ENCODE measurements around the gene ASTN2. TPM values are rescaled to one million over a fixed set of nuclear protein-coding genes. Genes with fewer than 3 reads are reported as not detected.
"Not testable (repeated sequence)": the region's sequence is repeated elsewhere in the genome, so short reads cannot be mapped to it uniquely, and the experiment has no call there.

The ASTN2 gene
- total RNA-seq, 1 donor: 3.1 TPM

DNA sequence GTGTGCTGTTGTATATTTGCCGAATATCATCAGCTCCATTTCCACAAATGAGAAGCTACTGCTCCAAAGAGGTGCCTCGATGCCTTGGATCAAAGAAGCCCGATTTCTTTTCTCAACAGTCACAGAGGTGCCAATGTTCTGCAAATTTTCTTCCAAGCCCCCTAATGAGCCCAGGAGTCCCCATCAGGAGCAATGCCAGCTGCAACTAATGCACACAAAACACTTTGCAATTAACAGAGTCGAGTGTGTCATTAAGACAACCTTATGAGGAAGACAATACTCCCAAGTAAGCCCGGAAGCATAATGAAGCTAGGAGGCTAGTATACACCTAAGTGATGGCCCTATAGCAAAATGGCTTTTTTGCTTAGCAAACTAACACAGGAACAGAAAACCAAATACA, 480.7 kb downstream of the ASTN2 start:
- H3K4me1 ChIP-seq (ENCODE audit: insufficient read depth, low read length): no peaks in the 10 kb centered on the region
- no peaks in the 10 kb centered on the region for H3K27me3 ChIP-seq (ENCODE audit: insufficient read depth, low read length)
- no peak overlapping the region for H3K4me3 ChIP-seq (ENCODE audit: low read length)
- H3K9me3 ChIP-seq (ENCODE audit: low read depth, low read length): no peaks in the 10 kb centered on the region

DNA sequence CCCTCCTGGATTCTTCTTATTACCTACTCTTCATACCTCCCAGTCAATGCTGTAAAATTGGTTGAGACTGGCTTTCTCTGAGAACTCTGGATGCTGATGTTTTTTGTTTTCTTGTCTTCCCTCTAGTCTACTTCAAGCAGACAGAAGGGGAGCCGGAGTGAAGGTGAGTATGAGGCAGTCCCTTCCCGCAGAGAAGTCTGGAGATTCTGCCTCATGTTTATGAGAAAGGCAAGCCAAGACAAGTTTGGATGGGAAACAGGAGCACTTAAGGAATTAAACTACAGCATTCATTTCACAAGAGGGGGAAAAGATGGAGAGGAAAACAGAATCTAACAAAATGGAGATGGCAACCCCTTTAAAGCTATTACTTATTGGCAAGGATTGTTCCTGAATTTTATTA, 481.6 kb downstream of the ASTN2 start:
- no peaks in the 10 kb centered on the region for H3K27me3 ChIP-seq (ENCODE audit: insufficient read depth, low read length)
- H3K4me3 ChIP-seq (ENCODE audit: low read length): no peak overlapping the region
- no peaks in the 10 kb centered on the region for H3K4me1 ChIP-seq (ENCODE audit: insufficient read depth, low read length)
- no peaks in the 10 kb centered on the region for H3K9me3 ChIP-seq (ENCODE audit: low read depth, low read length)

DNA sequence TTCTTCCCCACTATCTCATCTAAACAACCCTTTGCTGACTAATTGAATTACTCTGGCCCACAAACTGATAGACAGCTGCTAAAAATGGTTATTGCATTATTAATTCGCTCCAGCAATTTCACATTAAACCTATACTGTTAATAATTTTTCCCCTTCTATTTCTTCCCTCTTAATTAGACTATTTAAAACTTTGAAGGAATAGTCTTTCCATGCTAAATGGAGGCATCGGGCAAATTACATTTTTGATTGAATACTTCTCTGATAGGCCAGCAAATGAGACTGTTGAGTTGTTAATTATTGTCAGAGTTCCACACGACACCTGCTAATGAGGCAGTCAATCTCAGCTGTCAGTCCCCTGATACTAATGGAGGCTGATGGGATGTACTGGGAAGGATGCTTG, 485.2 kb downstream of the ASTN2 start:
- Histone ChIP-seq H3K9me3 (ENCODE audit: low read depth, low read length) (no peaks in the 10 kb centered on the region), H3K27me3 (ENCODE audit: insufficient read depth, low read length) (no peaks in the 10 kb centered on the region), H3K4me3 (ENCODE audit: low read length) (no peak overlapping the region), H3K4me1 (ENCODE audit: insufficient read depth, low read length) (no peaks in the 10 kb centered on the region)

DNA sequence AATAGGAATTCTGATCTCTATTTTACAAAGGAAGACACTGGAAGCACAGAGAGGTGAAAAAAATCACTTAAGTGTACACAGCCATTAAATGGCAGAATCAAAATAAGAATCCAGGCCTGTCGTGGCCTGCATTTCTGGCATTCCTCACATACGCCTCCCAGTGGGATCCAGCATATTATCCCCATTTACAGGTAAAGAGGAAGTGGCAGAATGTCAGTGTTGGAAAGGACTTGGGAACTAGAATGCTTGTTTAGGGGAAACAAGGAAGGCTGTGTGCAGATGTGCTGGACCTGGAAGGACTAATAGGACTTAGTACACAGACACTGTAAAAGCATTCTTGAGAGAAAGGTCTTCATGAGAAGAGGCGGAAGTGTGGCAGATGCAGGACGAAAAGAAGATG, 486.0 kb downstream of the ASTN2 start:
- no peaks in the 10 kb centered on the region for H3K27me3 ChIP-seq (ENCODE audit: insufficient read depth, low read length)

DNA sequence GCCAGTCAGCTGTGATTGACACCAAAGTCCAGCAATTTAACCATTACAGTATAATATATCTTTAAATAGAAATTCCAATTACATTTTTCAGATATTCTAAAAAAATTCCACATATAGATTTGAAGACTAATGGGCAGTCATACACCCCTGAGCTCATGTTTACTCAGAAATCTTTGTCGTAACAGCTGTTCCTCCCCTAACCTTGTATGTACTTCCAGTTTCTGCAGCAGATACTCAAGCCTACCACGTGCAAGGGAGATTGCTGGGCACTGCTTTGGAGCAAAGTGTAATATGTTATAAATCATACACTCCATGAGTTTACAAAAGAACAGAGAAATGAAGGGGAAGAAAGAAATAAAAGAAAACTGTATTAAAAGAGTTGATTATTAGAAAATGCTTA, 486.6 kb downstream of the ASTN2 start:
- Histone ChIP-seq H3K9me3 (ENCODE audit: low read depth, low read length) (no peaks in the 10 kb centered on the region), H3K4me1 (ENCODE audit: insufficient read depth, low read length) (no peaks in the 10 kb centered on the region), H3K4me3 (ENCODE audit: low read length) (no peak overlapping the region), H3K27me3 (ENCODE audit: insufficient read depth, low read length) (no peaks in the 10 kb centered on the region)

More for the DNA sequence above, 486.0 kb downstream of the ASTN2 start:
- H3K9me3 ChIP-seq (ENCODE audit: low read depth, low read length): no peaks in the 10 kb centered on the region
- H3K4me1 ChIP-seq (ENCODE audit: insufficient read depth, low read length): no peaks in the 10 kb centered on the region
- no peak overlapping the region for H3K4me3 ChIP-seq (ENCODE audit: low read length)

DNA sequence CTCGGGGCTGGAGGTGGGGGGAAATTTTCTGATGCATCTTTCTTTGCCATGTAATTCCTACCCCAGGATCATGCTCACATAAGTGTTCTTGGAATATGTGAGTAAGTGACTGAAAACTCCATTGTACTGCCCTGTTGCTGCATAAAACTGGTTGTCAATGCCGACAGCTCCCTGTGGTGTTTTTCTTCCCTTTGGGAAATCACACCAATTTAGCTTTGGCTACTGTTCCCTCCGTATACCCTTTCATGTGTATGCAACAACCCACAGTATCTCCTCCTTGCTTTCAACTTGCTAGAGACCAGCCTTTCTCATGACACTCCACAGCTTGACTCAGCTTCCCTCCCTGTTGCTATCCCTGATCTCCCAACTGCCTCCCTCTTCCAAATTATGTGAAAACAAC, 487.1 kb downstream of the ASTN2 start:
- no peak overlapping the region for H3K4me3 ChIP-seq (ENCODE audit: low read length)
- H3K4me1 ChIP-seq (ENCODE audit: insufficient read depth, low read length): no peaks in the 10 kb centered on the region
- H3K27me3 ChIP-seq (ENCODE audit: insufficient read depth, low read length): no peaks in the 10 kb centered on the region
- no peaks in the 10 kb centered on the region for H3K9me3 ChIP-seq (ENCODE audit: low read depth, low read length)

DNA sequence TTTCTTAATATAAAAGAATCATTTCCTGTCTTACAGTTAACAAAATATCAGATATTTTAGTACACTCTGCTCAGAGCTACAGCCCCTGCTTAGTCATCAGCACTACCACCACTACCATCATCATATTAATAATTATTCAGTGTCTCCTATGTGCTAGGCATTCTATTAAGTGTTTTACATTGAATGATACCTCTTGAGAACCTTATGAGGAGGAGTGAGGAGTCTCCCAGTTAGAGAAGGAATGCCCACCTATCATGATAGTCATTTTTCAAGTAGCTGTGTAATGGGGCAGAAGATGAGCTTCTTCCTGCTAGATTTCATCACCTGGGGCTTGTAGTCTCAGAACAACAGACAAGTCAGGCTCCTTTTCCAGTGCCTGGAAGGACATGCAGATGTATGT, 489.7 kb downstream of the ASTN2 start:
- no peaks in the 10 kb centered on the region for H3K27me3 ChIP-seq (ENCODE audit: insufficient read depth, low read length)
- H3K4me1 ChIP-seq (ENCODE audit: insufficient read depth, low read length): no peaks in the 10 kb centered on the region
- H3K4me3 ChIP-seq (ENCODE audit: low read length): no peak overlapping the region
- no peaks in the 10 kb centered on the region for H3K9me3 ChIP-seq (ENCODE audit: low read depth, low read length)

DNA sequence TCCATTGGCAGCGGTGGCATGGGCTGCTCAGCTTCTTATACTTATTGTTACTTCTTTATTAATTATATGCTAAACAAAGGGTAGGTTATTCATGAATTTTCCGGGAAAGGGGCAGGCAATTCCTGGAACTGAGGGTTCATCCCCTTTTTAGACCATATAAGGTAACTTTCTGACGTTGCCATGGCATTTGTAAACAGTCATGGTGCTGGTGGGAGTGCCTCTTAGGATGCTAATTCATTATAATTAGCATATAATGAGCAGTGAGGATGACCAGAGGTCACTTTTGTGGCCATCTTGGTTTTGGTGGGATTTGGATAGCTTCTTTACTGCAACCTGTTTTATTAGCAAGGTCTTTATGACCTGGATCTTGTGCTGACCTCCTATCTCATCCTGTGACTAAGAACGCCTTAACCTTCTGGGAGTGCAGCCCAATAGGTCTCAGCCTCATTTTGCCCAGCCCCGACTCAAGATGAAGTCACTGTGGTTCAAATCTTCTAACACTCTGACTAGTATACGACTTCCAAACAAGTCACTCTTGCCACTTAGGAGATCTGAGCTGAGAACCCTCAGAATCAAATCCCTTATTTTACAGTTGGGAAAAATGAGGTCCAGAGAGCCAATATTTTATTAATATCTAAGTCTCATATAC, 490.3 kb downstream of the ASTN2 start:
- Histone ChIP-seq H3K27me3 (ENCODE audit: insufficient read depth, low read length) (no peaks in the 10 kb centered on the region), H3K4me1 (ENCODE audit: insufficient read depth, low read length) (no peaks in the 10 kb centered on the region), H3K9me3 (ENCODE audit: low read depth, low read length) (no peaks in the 10 kb centered on the region), H3K4me3 (ENCODE audit: low read length) (no peak overlapping the region)

DNA sequence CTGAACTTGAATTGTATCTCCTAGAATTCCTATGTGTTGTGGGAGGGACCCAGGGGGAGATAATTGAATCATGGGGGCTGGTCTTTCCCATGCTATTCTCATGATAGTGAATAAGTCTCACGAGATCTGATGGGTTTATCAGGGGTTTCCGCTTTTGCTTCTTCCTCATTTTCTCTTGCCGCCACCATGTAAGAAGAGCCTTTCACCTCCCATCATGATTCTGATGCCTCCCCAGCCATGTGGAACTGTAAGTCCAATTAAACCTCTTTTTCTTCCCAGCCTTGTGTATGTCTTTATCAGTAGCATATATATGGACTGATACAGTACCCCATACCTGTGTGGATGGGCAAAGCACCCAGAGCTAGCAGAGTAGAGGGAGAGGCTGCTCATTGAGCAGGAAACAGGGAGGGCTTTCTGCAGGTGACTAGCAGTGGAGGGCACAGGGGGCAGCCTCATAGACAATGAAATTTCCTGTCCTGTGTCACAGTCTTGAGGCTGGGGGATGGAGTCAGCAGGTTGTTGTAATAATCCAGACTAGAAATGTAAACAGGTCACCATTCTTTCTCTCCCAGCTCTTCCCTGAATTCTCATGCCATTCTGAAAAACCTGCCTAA, 496.9 kb downstream of the ASTN2 start:
- not testable (repeated sequence) for H3K4me1 ChIP-seq (ENCODE audit: insufficient read depth, low read length); H3K4me3 ChIP-seq (ENCODE audit: low read length)

DNA sequence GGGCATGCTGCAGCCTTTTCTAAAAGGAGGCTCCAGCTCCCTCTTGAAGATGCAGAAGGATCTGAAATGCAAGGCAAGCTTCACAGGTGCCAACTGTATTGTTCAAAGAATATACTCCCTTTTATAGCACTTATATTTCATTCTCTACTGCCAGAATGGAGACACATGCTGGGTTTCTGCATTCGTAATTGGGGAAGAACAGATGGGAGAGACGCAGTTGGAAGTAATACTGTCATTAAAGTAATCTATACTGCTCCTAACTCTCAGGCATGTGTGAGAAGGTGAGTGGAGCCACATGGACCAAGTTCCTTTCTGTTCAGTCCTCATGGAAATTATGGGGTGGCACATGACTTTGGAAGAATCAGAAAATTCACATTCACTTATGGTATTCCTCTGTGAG, 501.3 kb downstream of the ASTN2 start:
- H3K4me1 ChIP-seq (ENCODE audit: insufficient read depth, low read length): no peaks in the 10 kb centered on the region
- no peaks in the 10 kb centered on the region for H3K27me3 ChIP-seq (ENCODE audit: insufficient read depth, low read length)
- no peaks in the 10 kb centered on the region for H3K9me3 ChIP-seq (ENCODE audit: low read depth, low read length)
- H3K4me3 ChIP-seq (ENCODE audit: low read length): no peak overlapping the region

More for the DNA sequence above, 496.9 kb downstream of the ASTN2 start:
- not testable (repeated sequence) for H3K9me3 ChIP-seq (ENCODE audit: low read depth, low read length); H3K27me3 ChIP-seq (ENCODE audit: insufficient read depth, low read length)

DNA sequence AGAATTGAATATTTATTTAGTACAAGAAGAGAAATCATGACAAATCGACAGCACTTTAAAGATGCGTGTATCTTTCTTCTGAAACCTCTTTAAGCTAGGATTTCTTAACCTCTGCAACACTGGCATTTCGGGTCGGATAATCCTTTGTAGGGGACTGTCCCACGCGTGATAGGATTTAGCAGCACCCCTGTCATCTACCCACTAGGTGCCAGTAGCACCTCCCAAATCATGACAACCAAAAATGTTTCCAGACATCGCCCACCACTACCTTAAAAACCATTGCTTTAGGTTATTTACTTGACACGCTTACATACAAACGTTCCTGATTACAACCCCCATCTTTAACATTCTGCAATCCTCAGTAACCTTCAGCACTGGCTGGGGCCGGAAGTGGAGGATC, 504.7 kb downstream of the ASTN2 start:
- no peaks in the 10 kb centered on the region for H3K27me3 ChIP-seq (ENCODE audit: insufficient read depth, low read length)

DNA sequence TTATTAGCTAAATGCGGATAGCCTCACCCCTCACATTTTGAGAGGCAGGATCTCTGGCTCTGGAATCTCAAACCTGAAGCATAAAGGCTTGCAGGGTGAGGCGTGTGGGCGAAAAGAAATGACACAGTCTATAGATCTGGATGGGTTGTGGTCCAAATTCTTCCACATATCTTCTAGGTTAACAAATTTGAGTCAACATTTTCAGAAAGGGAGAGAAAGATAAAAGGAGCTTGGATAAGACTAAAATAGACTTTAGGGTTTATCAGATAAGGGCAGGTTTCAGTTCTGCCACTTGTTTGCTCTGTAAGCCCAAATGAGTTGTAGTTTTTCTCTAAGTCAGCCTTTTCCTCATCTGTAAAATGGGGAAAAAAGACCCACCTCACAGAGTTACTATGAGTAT, 506.9 kb downstream of the ASTN2 start:
- Histone ChIP-seq H3K9me3 (ENCODE audit: low read depth, low read length) (no peaks in the 10 kb centered on the region), H3K4me1 (ENCODE audit: insufficient read depth, low read length) (no peaks in the 10 kb centered on the region), H3K27me3 (ENCODE audit: insufficient read depth, low read length) (no peaks in the 10 kb centered on the region), H3K4me3 (ENCODE audit: low read length) (no peak overlapping the region)

More for the DNA sequence above, 504.7 kb downstream of the ASTN2 start:
- Histone ChIP-seq H3K9me3 (ENCODE audit: low read depth, low read length) (no peaks in the 10 kb centered on the region), H3K4me3 (ENCODE audit: low read length) (no peak overlapping the region), H3K4me1 (ENCODE audit: insufficient read depth, low read length) (no peaks in the 10 kb centered on the region)

DNA sequence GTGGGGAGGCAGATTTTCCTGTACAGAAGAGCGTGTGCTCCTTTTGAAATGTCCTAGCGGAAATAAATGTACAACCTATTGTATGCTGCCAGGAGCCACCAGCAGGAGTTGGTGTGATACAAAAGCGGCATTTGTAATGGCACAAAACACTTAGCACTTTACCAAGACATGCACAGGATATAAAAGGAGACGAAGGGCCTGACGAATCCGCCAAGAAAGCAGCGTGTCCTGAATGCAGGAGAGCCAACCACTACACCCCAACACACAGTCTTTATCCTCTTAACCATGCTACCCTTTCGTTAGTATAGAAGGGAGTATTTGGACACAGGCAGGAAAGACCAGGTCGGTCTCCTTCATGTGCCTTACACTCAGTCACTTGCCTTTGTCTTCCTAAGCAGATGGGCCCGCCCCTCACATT, 509.7 kb downstream of the ASTN2 start:
- Histone ChIP-seq H3K27me3 (ENCODE audit: insufficient read depth, low read length) (no peaks in the 10 kb centered on the region), H3K4me1 (ENCODE audit: insufficient read depth, low read length) (no peaks in the 10 kb centered on the region), H3K4me3 (ENCODE audit: low read length) (no peak overlapping the region), H3K9me3 (ENCODE audit: low read depth, low read length) (no peaks in the 10 kb centered on the region)

DNA sequence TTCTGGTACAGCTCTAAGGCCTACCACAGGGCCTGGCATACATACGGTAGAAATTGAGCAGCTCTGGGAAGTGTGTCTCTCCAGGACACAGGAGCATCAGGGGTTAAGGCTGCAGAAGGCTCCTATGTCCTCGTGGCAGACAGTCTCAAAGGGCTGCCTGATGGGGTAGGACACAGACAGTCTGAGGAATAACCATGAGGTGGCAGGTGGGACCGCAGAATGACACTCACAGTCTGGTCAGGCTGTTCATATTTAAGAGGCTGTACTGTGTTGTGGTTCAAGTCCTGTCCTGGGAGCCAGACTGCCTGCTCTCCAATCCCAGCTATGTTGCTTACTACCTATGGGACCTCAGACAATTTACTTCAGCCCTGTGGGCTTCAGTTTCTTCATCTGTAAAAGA, 510.7 kb downstream of the ASTN2 start:
- Histone ChIP-seq H3K9me3 (ENCODE audit: low read depth, low read length) (no peaks in the 10 kb centered on the region), H3K4me3 (ENCODE audit: low read length) (no peak overlapping the region), H3K4me1 (ENCODE audit: insufficient read depth, low read length) (no peaks in the 10 kb centered on the region), H3K27me3 (ENCODE audit: insufficient read depth, low read length) (no peaks in the 10 kb centered on the region)

DNA sequence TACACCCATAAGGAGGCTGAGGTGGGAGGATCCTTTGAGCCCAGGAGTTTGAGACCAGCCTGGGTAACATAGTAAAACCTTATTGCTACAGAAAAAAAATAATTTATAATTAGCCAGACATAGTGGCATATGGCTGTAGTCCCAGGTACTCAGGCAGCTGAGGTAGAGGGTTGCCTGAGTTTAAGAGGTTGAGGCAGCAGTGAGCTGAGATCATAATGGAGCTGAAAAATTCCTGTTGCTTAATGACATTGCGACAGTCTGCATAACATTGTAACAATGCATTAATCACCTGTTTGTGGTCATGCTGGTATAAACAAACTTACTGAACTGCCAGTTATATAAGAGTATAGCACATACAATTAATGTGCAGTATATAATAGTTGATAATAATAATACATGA, 513.6 kb downstream of the ASTN2 start:
- Histone ChIP-seq H3K27me3 (ENCODE audit: insufficient read depth, low read length) (no peaks in the 10 kb centered on the region), H3K9me3 (ENCODE audit: low read depth, low read length) (no peaks in the 10 kb centered on the region), H3K4me1 (ENCODE audit: insufficient read depth, low read length) (no peaks in the 10 kb centered on the region), H3K4me3 (ENCODE audit: low read length) (no peak overlapping the region)

DNA sequence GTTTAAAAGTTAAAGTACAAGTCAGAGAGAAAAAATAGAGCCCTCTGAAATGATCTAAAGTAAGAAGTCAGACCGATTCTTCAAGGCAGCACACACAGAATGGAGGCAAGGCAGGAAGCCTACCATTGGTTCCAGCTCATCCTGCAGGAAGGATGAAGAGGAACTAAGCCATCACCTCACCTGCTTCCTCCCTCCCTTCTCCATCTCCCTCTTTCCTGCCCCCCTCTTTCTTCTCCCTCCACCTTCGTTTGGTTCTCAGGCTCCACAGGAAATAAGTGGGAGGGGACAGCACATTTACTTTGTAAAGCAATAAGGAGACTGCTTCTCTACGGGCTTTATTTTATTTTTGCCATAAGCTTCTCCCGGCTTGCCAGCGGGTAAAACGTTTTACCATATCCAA, 514.3 kb downstream of the ASTN2 start:
- no peaks in the 10 kb centered on the region for H3K27me3 ChIP-seq (ENCODE audit: insufficient read depth, low read length)
- H3K4me1 ChIP-seq (ENCODE audit: insufficient read depth, low read length): no peaks in the 10 kb centered on the region
- H3K9me3 ChIP-seq (ENCODE audit: low read depth, low read length): no peaks in the 10 kb centered on the region
- H3K4me3 ChIP-seq (ENCODE audit: low read length): no peak overlapping the region

All from mononuclear cell (primary cell).